NCI-H524 (cell line): ENCODE measurements around the gene GPX2.
"Not testable (repeated sequence)": the region's sequence is repeated elsewhere in the genome, so short reads cannot be mapped to it uniquely, and the experiment has no call there.

Experiments used
- DNase-seq, 2 experiments: peaks; one replicate each; lab custom pipeline; 2025; lab: John Stamatoyannopoulos, UW

GPX2 gene

GRCh38 chr14:64913477-64913876, 29.1 kb downstream of the GPX2 start:
- not testable (repeated sequence) for DNase-seq

- no peak for DNase-seq
Observed at GRCh38 chr14:64912261-64912660, 30.3 kb downstream of the GPX2 start.

- DNase-seq: peak in 1 of 2 experiments; percentile 54
Observed at GRCh38 chr14:64910847-64911495, 31.6 kb downstream of the GPX2 start.

- no peak for DNase-seq
Observed at GRCh38 chr14:64906022-64906421, 36.5 kb downstream of the GPX2 start.

GRCh38 chr14:64899958-64900357, 42.6 kb downstream of the GPX2 start:
- DNase-seq: no peak

- peak; percentile 79 to 91 for DNase-seq
Observed at GRCh38 chr14:64891839-64892375, 50.6 kb downstream of the GPX2 start.

GRCh38 chr14:64891173-64891838, 51.2 kb downstream of the GPX2 start:
- peak; percentile 79 to 91 for DNase-seq

- DNase-seq: no peak
Observed at GRCh38 chr14:64889352-64889751, 53.2 kb downstream of the GPX2 start.
